HepG2 (cell line): ENCODE results near the gene FKBP14. TPM values are rescaled to one million over a fixed set of nuclear protein-coding genes. Genes with fewer than 3 reads are reported as not detected.
A peak's percentile ranks its signal among the peaks of the same experiment; 100 is the strongest.

Experiments
- AGO1 ChIP-seq: fragments of 200-400 bp; formaldehyde crosslinking; IDR thresholded peaks from 2 replicates; pipeline ENCODE4 v1.6.1; 2017; ENCODE audit warnings: mild to moderate bottlenecking, low read depth, low read length, moderate library complexity; ENCODE audit not compliant: poor library complexity, severe bottlenecking
- FOXA1 ChIP-seq, 2 experiments: fragments of 450-650 bp in 1 of 2; sonication (generic) in 1 of 2; formaldehyde crosslinking in 1 of 2; IDR thresholded peaks; 2 replicates each; pipeline versions ENCODE4 v1.4.0 to v1.6.1; 2016 to 2020; ENCODE audit warnings: missing genetic modification reagents in 1 of 2
- KLF13 ChIP-seq: sonication (generic); formaldehyde crosslinking; IDR thresholded peaks from 2 replicates; pipeline ENCODE4 v1.4.0; 2020; ENCODE audit warnings: mild to moderate bottlenecking, missing genetic modification reagents
- MIXL1 ChIP-seq: IDR thresholded peaks from 2 replicates; pipeline ENCODE4 v1.6.1; 2016
- ONECUT2 ChIP-seq: sonication (generic); formaldehyde crosslinking; IDR thresholded peaks from 2 replicates; pipeline ENCODE4 v1.4.0; 2020; ENCODE audit warnings: missing genetic modification reagents
- PHF20 ChIP-seq: sonication (generic); formaldehyde crosslinking; IDR thresholded peaks from 2 replicates; pipeline ENCODE4 v1.5.0; 2020; ENCODE audit warnings: mild to moderate bottlenecking, missing genetic modification reagents
- POLR2A ChIP-seq, 2 experiments: IDR thresholded peaks; 2 replicates each; pipeline ENCODE4 v1.6.1; 2011; ENCODE audit warnings: low read depth in 2 of 2, low read length in 2 of 2, mild to moderate bottlenecking in 1 of 2, moderate library complexity in 1 of 2; ENCODE audit not compliant: insufficient read depth in 1 of 2
- POLR2AphosphoS2 ChIP-seq: IDR thresholded peaks from 2 replicates; pipeline ENCODE4 v1.6.1; 2011; ENCODE audit warnings: low read depth, low read length, improper control_type of control experiment
- REST ChIP-seq, 2 experiments: IDR thresholded peaks; 2 replicates each; pipeline ENCODE4 v1.6.1; 2011 to 2012; ENCODE audit warnings: low read length in 2 of 2, borderline replicate concordance in 1 of 2, low read depth in 1 of 2, mild to moderate bottlenecking in 1 of 2, moderate library complexity in 1 of 2
- RFX1 ChIP-seq: fragments of 450-650 bp; IDR thresholded peaks from 2 replicates; pipeline ENCODE4 v1.6.1; 2017
- TERF1 ChIP-seq: sonication (generic); formaldehyde crosslinking; IDR thresholded peaks from 2 replicates; pipeline ENCODE4 v1.8.0; 2022; ENCODE audit warnings: mild to moderate bottlenecking, missing genetic modification reagents, moderate library complexity
- ZBTB21 ChIP-seq: sonication (generic); formaldehyde crosslinking; IDR thresholded peaks from 2 replicates; pipeline ENCODE4 v1.4.0; 2020; ENCODE audit warnings: missing genetic modification reagents
- ZNF138 ChIP-seq: sonication (generic); formaldehyde crosslinking; IDR thresholded peaks from 2 replicates; pipeline ENCODE4 v1.5.0; 2020; ENCODE audit warnings: mild to moderate bottlenecking, low read depth, missing genetic modification reagents
- ZNF746 ChIP-seq: sonication (generic); formaldehyde crosslinking; IDR thresholded peaks from 2 replicates; pipeline ENCODE4 v1.8.0; 2022; ENCODE audit warnings: mild to moderate bottlenecking, missing genetic modification reagents
- polyA plus RNA-seq, 8 experiments: library from polyadenylated mRNA; depleted of rRNA in 3 of 8; stranded (reverse) in 7 of 8; unstranded in 1 of 8; fragments of >200 nt; fragmentation: Illumina TruSeq in 4 of 8; extraction: Trizol in 4 of 8; gene quantifications; 2 replicates each; pipeline versions ENCODE4 v1.2.1 to v1.2.3, GENCODE V29; 2011 to 2016; ENCODE audit warnings: low read depth in 4 of 8, missing spikeins in 1 of 8, mixed read lengths in 1 of 8; ENCODE audit not compliant: insufficient read depth in 1 of 8
- total RNA-seq, 5 experiments: library from RNA; depleted of rRNA; stranded (reverse); fragments of >200 nt; fragmentation: Illumina TruSeq; extraction: Trizol; gene quantifications; 2 replicates each; pipeline ENCODE4 v1.2.3, GENCODE V29; 2016; ENCODE audit warnings: low read depth in 1 of 5
- TF ChIP-seq, protein P1 (sequence below): sonication (generic); formaldehyde crosslinking; conservative IDR thresholded peaks from 2 replicates; pipeline ENCODE4 v1.8.1; 2023; ENCODE audit warnings: missing genetic modification reagents
- TF ChIP-seq, protein P2 (sequence below): sonication (generic); formaldehyde crosslinking; IDR thresholded peaks from 2 replicates; pipeline ENCODE4 v1.5.0; 2020; ENCODE audit warnings: mild to moderate bottlenecking, low read depth, missing genetic modification reagents, borderline replicate concordance
- TF ChIP-seq, protein P3 (sequence below): sonication (generic); formaldehyde crosslinking; IDR thresholded peaks from 2 replicates; pipeline ENCODE4 v1.5.1; 2020; ENCODE audit warnings: mild to moderate bottlenecking, missing genetic modification reagents, moderate library complexity
- TF ChIP-seq, protein P4 (sequence below): sonication (generic); formaldehyde crosslinking; IDR thresholded peaks from 2 replicates; pipeline ENCODE4 v1.5.1; 2020; ENCODE audit warnings: missing genetic modification reagents, mild to moderate bottlenecking, borderline replicate concordance

FKBP14 gene
- total and polyA plus RNA-seq, 2 of the 13 experiments (the other 11 are each of a cell fraction or from before 2014, with no cell fraction given) = 20.0 to 32.3 TPM

DNA sequence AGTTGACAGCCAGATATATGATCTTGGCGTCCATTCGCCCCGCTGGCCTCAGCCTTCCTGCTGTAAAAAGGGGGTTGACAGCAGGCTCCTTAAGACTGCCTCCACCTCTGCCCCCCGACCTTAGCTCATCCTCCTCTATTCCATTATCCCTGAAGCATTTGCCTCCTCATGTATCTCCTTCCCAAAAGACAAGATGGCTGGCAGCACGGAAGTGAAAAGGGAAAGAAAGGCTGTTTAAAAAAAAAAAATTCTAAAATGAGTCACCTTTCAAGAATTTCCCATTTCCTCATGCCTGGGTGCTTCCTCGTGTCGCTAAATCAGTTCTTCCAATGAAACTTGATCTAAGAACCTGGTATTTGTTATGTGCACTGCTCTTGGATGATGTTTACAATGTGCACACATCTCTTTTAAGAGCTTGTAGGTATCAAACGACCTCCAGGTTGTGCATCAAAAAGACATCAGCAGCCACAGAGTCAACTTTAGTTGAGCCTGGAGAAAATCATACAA lies 38.6 kb downstream of the FKBP14 start (continued):
- no peak for TF ChIP-seq RFX1
- TF ChIP-seq ZNF746 (CRISPR knock-in tag) = no peak
- TF ChIP-seq, protein P1, sequence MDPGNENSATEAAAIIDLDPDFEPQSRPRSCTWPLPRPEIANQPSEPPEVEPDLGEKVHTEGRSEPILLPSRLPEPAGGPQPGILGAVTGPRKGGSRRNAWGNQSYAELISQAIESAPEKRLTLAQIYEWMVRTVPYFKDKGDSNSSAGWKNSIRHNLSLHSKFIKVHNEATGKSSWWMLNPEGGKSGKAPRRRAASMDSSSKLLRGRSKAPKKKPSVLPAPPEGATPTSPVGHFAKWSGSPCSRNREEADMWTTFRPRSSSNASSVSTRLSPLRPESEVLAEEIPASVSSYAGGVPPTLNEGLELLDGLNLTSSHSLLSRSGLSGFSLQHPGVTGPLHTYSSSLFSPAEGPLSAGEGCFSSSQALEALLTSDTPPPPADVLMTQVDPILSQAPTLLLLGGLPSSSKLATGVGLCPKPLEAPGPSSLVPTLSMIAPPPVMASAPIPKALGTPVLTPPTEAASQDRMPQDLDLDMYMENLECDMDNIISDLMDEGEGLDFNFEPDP (CRISPR knock-in tag) = no peak
- TF ChIP-seq POLR2A (IDR thresholded peaks at IDR 0.05; ENCODE audit: insufficient read depth in 1 of 2, low read depth in 2 of 2, low read length in 2 of 2) = peak in 1 of 2 experiments; percentile 60; a peak in 1 of 4 replicates
- TF ChIP-seq, protein P2, sequence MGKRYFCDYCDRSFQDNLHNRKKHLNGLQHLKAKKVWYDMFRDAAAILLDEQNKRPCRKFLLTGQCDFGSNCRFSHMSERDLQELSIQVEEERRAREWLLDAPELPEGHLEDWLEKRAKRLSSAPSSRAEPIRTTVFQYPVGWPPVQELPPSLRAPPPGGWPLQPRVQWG = no peak
- no peak for TF ChIP-seq PHF20 (CRISPR knock-in tag)
- TF ChIP-seq AGO1 = no peak
- TF ChIP-seq ZBTB21 = 0 out of 2 replicates have a peak, but pooled peaks have one; percentile 9
- TF ChIP-seq FOXA1 (IDR thresholded peaks at IDR 0.05) = no peak
- TF ChIP-seq FOXA1 (CRISPR knock-in tag; IDR thresholded peaks at IDR 0.05) = peak; percentile 76
- TF ChIP-seq MIXL1 (CRISPR knock-in tag) = no peak
- no peak; a peak in 1 of 4 replicates for TF ChIP-seq REST (IDR thresholded peaks at IDR 0.05; ENCODE audit: borderline replicate concordance in 1 of 2, low read depth in 1 of 2, low read length in 2 of 2)
- TF ChIP-seq ONECUT2 = no peak
- TF ChIP-seq ZNF138 (CRISPR knock-in tag) = no peak
- peak; percentile 54; the same call in 1 of the 2 replicates for TF ChIP-seq POLR2AphosphoS2
- TF ChIP-seq KLF13 (CRISPR knock-in tag) = no peak
- TF ChIP-seq, protein P3, sequence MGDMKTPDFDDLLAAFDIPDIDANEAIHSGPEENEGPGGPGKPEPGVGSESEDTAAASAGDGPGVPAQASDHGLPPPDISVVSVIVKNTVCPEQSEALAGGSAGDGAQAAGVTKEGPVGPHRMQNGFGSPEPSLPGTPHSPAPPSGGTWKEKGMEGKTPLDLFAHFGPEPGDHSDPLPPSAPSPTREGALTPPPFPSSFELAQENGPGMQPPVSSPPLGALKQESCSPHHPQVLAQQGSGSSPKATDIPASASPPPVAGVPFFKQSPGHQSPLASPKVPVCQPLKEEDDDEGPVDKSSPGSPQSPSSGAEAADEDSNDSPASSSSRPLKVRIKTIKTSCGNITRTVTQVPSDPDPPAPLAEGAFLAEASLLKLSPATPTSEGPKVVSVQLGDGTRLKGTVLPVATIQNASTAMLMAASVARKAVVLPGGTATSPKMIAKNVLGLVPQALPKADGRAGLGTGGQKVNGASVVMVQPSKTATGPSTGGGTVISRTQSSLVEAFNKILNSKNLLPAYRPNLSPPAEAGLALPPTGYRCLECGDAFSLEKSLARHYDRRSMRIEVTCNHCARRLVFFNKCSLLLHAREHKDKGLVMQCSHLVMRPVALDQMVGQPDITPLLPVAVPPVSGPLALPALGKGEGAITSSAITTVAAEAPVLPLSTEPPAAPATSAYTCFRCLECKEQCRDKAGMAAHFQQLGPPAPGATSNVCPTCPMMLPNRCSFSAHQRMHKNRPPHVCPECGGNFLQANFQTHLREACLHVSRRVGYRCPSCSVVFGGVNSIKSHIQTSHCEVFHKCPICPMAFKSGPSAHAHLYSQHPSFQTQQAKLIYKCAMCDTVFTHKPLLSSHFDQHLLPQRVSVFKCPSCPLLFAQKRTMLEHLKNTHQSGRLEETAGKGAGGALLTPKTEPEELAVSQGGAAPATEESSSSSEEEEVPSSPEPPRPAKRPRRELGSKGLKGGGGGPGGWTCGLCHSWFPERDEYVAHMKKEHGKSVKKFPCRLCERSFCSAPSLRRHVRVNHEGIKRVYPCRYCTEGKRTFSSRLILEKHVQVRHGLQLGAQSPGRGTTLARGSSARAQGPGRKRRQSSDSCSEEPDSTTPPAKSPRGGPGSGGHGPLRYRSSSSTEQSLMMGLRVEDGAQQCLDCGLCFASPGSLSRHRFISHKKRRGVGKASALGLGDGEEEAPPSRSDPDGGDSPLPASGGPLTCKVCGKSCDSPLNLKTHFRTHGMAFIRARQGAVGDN (CRISPR knock-in tag) = no peak
- TF ChIP-seq, protein P4, sequence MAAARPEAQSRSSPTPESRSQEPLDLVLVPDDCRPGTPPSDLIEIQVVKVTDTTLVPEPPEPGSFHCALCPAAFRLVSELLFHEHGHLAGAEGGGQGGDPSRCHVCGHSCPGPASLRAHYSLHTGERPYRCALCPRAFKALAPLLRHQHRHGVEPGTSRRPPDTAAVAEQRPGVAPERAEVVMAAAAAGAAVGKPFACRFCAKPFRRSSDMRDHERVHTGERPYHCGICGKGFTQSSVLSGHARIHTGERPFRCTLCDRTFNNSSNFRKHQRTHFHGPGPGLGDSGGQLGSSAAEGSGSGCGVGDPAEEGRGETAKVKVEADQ (CRISPR knock-in tag) = no peak
- TF ChIP-seq TERF1 (CRISPR knock-in tag) = no peak
